AG08396 (cell line): ENCODE data around the gene EXOC2.

Experiments
- DNase-seq: peaks from one replicate; pipeline ENCODE4 v3.0.0; 2012; ENCODE audit warnings: low spot score, mixed read lengths

Gene EXOC2

DNA sequence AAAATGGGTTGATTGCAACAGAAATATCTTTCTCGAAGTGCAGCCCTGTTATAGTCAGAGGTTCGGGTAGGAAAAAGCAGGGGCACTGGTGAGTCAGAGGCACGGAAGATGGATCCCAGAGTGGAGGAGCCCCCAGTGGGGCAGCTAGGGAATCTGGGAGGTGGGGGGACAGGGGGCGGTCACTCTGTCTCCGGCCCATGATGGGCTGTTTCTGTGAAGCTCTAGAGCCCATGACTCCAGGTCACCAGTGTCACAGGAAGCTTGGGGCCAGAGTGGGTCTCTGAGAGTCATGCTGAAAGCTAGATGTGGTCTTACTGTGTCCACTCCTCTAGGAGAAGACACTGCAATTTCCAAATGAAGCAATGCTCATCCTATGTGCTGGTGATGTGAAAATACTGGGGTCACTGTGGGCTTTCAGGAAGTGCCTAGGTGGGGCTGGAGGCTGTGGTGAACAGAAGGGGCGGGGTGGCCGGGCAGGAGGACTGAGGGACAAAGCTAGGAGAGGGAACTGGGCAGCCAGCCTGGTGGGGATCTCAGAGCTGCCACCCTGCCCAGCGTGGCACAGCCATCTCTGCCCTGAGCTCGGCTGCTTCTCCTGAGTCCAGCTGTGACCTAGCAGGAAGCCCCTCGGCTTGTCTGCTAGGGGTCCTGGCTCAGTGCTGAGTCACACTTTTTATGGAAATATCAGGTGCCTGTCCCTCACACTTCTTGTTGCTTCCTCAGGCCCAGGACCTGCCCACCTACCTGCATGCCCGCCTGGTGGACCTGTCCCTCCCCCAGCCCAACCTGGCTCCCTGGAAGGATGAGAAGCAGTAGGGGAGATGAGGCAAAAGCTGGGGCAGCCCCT lies 247.1 kb downstream of the EXOC2 start:
- DNase-seq: no peak

DNA sequence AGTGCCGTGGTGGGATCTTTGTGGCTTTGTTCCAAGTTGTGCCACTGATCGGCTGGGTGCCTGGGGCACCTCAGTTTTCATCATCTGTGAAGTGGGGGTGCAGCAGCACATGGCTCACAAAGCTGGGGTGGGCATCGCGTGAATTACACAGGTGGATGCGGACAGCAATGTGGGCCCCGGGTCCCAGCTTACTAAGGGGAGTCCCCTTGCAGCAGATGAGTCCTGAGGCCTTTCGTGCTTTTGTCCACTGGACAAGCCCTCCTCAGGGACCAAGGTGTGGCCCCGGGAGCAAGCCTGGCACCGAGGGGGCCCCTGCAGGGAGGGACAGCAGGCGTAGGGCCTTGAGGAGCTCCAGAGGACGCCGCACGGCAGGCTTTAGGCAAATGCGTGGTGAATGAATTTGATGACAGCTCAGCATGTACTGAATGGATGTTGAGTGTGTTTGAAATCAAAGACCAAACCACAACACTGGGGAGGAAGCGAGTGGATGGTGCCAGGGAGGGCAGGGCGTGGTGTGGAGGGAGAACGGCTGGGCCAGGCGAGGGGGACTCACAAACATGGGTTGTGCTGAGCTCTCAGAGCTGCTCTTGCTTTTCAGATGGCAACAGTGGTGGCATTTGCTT lies 248.2 kb downstream of the EXOC2 start:
- no peak for DNase-seq

- no peak for DNase-seq
Observed at GRCh38 chr6:443621-444159, 249.2 kb downstream of the EXOC2 start.

DNA sequence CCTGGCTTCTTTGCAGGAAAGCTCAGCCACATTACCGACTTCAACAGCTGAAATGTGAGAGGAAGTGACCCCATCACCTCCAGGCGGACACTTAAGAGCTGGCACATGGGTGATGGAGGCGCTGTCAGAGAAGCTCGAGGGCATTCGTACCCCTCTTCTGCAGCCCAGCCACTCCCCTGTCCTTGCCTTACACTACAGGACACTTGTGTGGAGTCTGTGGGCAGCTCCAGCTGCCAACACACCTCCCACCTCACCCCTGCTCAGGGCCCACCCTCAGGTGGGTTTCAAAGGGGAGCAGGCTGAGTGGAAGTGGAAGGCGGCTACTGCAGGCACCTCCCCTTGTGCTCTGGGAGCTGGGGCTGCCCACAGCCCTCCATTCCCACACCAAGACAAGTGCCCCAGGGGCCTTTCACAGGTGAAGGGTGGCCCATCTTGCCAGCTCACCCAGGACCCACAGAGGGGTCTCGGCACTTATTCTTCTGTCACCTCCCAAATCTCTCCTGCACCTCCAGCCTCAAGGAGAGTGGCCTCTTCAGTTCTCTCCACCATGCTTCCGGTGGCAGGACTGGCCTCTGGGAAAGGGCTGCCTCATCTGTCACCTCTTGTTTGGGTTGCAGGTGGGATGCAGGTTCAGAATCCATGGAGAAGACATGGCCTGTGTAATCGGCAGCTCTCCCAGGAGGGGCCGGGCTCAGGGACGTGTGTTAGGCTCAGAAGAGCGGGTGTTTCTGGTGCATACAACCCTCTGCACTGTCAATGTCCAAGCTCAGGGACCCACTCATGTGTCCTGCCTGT lies 251.6 kb downstream of the EXOC2 start:
- no peak for DNase-seq

DNA sequence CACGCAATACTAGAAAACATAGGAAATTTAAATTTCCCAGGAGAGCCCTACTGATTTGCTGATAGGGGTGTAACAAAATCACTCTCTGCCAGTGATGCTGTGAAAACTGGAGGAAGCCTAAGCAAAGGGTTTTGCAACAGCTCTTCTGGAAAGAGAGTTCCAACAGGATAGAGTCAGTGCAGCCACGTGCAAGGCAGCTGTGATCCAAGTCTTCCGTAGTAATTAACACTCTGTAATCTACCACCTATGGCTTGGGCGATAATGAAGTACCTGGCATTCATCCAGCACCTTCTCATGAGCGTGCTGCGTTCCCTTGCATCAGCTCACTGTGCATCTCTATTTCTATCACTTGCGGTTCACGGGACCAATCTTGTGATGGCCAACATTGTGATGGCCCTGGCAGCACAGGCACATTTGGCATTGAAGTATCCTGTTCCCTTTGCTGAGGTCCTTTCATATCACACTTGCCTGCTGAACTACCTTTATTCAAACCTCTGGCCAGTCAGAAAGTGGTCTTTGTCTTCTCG lies 253.2 kb downstream of the EXOC2 start:
- DNase-seq: no peak

DNA sequence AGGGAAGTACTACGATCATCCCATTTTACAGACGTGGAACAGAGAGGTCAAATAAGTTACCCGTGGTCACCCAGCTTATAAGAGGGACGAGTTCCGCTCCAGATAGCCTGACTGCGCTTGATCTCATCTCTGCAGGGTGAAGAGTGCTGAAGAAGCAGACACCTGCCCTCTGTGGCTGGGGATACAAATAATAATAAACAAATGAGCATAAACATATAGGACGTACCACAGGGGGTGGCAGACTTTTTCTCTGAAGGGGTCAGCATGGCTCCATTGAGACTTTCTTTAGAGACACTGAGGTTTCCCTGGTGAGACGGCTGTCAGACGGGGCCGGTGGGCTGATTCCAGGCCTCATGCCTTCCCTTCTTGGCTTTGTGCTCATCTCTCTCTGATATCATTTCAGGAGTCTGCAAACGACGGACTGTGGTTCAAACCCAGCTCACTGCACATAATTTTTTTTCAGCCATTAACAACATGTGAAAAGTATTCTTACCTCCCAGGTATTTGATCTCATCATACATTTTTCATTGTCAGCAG lies 254.2 kb downstream of the EXOC2 start:
- no peak for DNase-seq

GRCh38 chr6:437037-437392 lies 255.9 kb downstream of the EXOC2 start:
- peak; percentile 66 for DNase-seq

GRCh38 chr6:436308-437036 lies 256.5 kb downstream of the EXOC2 start:
- peak; percentile 84 for DNase-seq

DNA sequence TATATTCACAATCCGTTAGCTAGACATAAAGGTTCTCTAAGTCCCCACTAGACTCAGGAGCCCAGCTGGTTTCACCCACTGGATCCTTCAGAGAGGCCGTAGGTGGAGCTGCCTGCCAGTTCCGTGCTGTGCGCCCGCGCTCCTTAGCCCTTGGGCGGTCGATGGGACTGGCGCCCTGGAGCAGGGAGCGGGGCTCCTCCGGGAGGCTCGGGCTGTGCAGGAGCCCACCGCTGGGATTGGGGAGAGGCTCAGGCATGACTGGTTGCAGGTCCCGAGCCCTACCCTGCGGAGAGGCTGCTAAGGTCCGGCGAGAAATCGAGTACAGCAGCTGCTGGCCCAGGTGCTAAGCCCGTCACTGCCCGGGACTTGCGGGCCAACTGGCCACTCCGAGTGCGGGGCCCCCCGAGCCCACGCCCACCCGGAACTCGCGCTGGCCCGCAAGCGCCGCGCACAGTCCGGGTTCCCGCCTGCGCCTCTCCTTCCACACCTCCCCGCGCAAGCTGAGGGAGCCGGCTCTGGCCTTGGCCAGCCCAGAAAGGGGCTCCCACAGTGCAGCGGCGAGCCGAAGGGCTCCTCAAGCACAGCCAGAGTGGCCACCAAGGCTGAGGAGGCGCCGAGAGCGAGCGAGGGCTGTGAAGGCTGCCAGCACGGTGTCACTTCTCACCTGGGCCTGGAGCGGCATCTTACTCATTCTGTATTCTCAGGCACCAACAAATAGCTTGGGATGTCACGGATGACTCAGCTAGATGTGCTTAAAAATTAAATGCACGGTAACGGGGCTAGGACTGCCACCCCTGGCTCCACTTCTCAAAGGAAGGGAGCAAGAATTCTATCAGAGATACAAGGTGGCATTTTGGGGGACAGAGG lies 257.3 kb downstream of the EXOC2 start:
- DNase-seq: no peak
